Retinal pigment epithelial cell (primary cell): ENCODE measurements around the gene TMEM115.

Experiments used
- DNase-seq: peaks from one replicate; pipeline ENCODE4 v3.0.0-alpha.2; 2010; ENCODE audit warnings: low read depth
- H3K4me3 ChIP-seq: 2 replicates; pipeline ENCODE4 v1.5.1; 2011; ENCODE audit warnings: mild to moderate bottlenecking, low read length, control low read depth, moderate library complexity
- CTCF ChIP-seq: conservative IDR thresholded peaks from 2 replicates; pipeline ENCODE4 v1.5.1; 2011; ENCODE audit warnings: low read depth, low read length, control low read depth, inconsistent platforms

TMEM115 gene

GRCh38 chr3:50358911-50359759 lies at the start of gene TMEM115:
TMEM115 (minus strand) TSS chr3:50359521; CDS start chr3:50359063, 458 bp downstream.
- no peak for TF ChIP-seq CTCF
- peak; percentile 96 for DNase-seq
- peak within 1 kb of the TSS; percentile 81 for H3K4me3 ChIP-seq

- H3K4me3 ChIP-seq: no peak overlapping the region
- no peak for DNase-seq
- TF ChIP-seq CTCF: no peak
Observed at GRCh38 chr3:50408443-50408944, 49.2 kb upstream of the TMEM115 start.

DNA sequence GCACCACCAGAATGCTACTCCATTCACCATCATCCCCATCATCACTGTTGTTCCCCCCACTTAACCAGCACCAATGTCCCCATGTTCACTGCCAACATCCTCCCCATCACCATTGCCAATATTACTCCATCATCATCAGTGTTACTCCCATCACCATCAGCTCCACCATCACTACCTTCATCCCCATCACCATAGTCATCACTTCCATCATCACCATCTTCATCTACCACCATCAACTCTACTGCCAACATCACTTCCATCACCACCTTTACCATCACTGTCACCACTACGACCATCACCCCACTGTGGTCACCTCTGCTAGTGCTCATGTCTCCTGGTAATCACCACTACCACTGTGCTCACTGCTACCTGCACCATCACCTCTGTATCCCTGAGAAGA lies 47.2 kb upstream of the TMEM115 start:
- no peak for TF ChIP-seq CTCF
- no peak for DNase-seq
- no peak overlapping the region for H3K4me3 ChIP-seq

DNA sequence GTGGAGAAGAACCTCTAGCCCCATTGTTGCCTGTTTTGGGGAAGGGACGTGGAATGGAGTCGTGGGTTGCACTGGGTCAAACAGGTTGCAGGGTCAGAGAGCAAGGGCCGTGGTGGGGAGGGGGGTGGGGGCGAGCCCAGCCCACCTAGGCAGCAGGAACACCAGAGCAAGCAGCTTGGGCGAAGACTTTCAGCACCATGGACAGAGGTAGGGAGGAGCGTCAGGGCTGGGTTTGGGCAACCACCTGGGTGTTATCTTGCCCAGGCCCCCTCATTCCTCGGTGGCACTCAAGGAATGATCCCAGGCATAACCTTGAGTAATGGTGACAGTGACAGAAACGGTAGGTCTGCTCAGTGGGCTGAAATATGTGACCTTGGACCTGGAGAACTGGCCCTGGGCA lies 45.9 kb upstream of the TMEM115 start:
- no peak for TF ChIP-seq CTCF
- DNase-seq: no peak
- no peak overlapping the region for H3K4me3 ChIP-seq

- H3K4me3 ChIP-seq: no peak overlapping the region
- no peak for DNase-seq
- TF ChIP-seq CTCF: no peak
Observed at GRCh38 chr3:50401978-50402595, 42.8 kb upstream of the TMEM115 start.

GRCh38 chr3:50396502-50396901 lies 37.2 kb upstream of the TMEM115 start:
- H3K4me3 ChIP-seq: no peak overlapping the region
- DNase-seq: no peak
- no peak for TF ChIP-seq CTCF
